IMR-90 (cell line): Measurements from ENCODE around the gene SPATA13. TPM values are rescaled to one million over a fixed set of nuclear protein-coding genes. Genes with fewer than 3 reads are reported as not detected.

ENCODE experiments used
- ATAC-seq: fragments of 200-7000 bp; cut with Tn5 transposase; 2 replicates; pipeline ENCODE4 v1.9.1; 2020; ENCODE audit warnings: low read depth, mild to moderate bottlenecking, moderate library complexity
- BruUV-seq: library from RNA; stranded (reverse); fragments of 400-500 nt; replicated peaks from 2 replicates; lab custom pipeline; 2021; lab: Mats Ljungman, UMichigan
- CTCF ChIA-PET: fragments of 300-600 bp; formaldehyde crosslinking; extraction: SDS; loops from one replicate; lab custom pipeline; 2021; ENCODE audit warnings: antibody characterized with exemption; lab: Yijun Ruan, JAX
- POLR2A ChIA-PET: fragments of 300-600 bp; sonication (Branson Sonifier 250); formaldehyde crosslinking; loops from one replicate; lab custom pipeline; 2022; ENCODE audit warnings: antibody characterized with exemption; ENCODE audit not compliant: unreplicated experiment; lab: Charles Lee
- DNase-seq: peaks from one replicate; pipeline ENCODE4 v3.0.0; 2013
- H2AFZ ChIP-seq: replicated peaks from 2 replicates; pipeline ENCODE3; 2013; ENCODE audit warnings: low read length, mild to moderate bottlenecking; ENCODE audit not compliant: poor library complexity
- H2AK5ac ChIP-seq: 2 replicates; pipeline ENCODE4 v1.6.1; 2013; ENCODE audit warnings: low read depth, low read length, inconsistent platforms
- H2AK9ac ChIP-seq: replicated peaks from 2 replicates; pipeline ENCODE3; 2013; ENCODE audit warnings: mild to moderate bottlenecking, low read depth, low read length, moderate library complexity; ENCODE audit not compliant: poor library complexity
- H2BK120ac ChIP-seq: 2 replicates; pipeline ENCODE4 v1.6.1; 2013; ENCODE audit warnings: low read depth, low read length, inconsistent platforms
- H2BK15ac ChIP-seq: 3 replicates; pipeline ENCODE4 v1.6.1; 2013; ENCODE audit warnings: low read depth, low read length, inconsistent platforms
- H2BK20ac ChIP-seq: 2 replicates; pipeline ENCODE4 v1.6.1; 2013; ENCODE audit warnings: low read depth, mild to moderate bottlenecking, inconsistent platforms, low read length, moderate library complexity
- H2BK5ac ChIP-seq: 2 replicates; pipeline ENCODE4 v1.6.1; 2013; ENCODE audit warnings: mild to moderate bottlenecking, low read depth, low read length, inconsistent platforms; ENCODE audit not compliant: poor library complexity, severe bottlenecking
- H3K14ac ChIP-seq: replicated peaks from 2 replicates; pipeline ENCODE4 v1.6.1; 2013; ENCODE audit warnings: low read depth, low read length, inconsistent platforms
- H3K18ac ChIP-seq: 2 replicates; pipeline ENCODE4 v1.6.1; 2013; ENCODE audit warnings: low read depth, low read length, control low read depth
- H3K23ac ChIP-seq: 2 replicates; pipeline ENCODE4 v1.6.1; 2013; ENCODE audit warnings: low read depth, low read length, inconsistent platforms
- H3K27ac ChIP-seq: 2 replicates; pipeline ENCODE4 v1.5.1; 2013; ENCODE audit warnings: mild to moderate bottlenecking, control low read depth, low read length; ENCODE audit not compliant: insufficient read depth
- H3K27me3 ChIP-seq: 2 replicates; pipeline ENCODE4 v1.6.1; 2013; ENCODE audit warnings: low read length; ENCODE audit not compliant: control insufficient read depth, insufficient read depth
- H3K36me3 ChIP-seq: 2 replicates; pipeline ENCODE4 v1.6.1; 2013; ENCODE audit warnings: low read length, mixed read lengths; ENCODE audit not compliant: control insufficient read depth, insufficient read depth
- H3K4ac ChIP-seq: 2 replicates; pipeline ENCODE4 v1.6.1; 2013; ENCODE audit warnings: low read depth, low read length, inconsistent platforms
- H3K4me1 ChIP-seq: 2 replicates; pipeline ENCODE4 v1.6.1; 2013; ENCODE audit warnings: low read length, mixed read lengths; ENCODE audit not compliant: control insufficient read depth, insufficient read depth
- H3K4me2 ChIP-seq: 2 replicates; pipeline ENCODE4 v1.6.1; 2013; ENCODE audit warnings: low read depth, mild to moderate bottlenecking, control low read depth, low read length, moderate library complexity
- H3K4me3 ChIP-seq: 2 replicates; pipeline ENCODE4 v1.5.1; 2013; ENCODE audit warnings: low read depth, mild to moderate bottlenecking, control low read depth, low read length, moderate library complexity; ENCODE audit not compliant: insufficient read depth
- H3K56ac ChIP-seq: 2 replicates; pipeline ENCODE4 v1.6.1; 2013; ENCODE audit warnings: low read length, inconsistent platforms; ENCODE audit not compliant: insufficient read depth; ENCODE audit errors: extremely low read depth
- H3K79me1 ChIP-seq, 2 experiments: 2 replicates each; pipeline ENCODE4 v1.6.1; 2013; ENCODE audit warnings: low read length in 2 of 2, inconsistent platforms in 1 of 2, low read depth in 1 of 2
- H3K9ac ChIP-seq: 2 replicates; pipeline ENCODE4 v1.6.1; 2013; ENCODE audit warnings: low read depth, low read length, control low read depth
- H3K9me1 ChIP-seq: 2 replicates; pipeline ENCODE4 v1.6.1; 2013; ENCODE audit warnings: low read length, inconsistent platforms; ENCODE audit not compliant: insufficient read depth
- H3K9me3 ChIP-seq: 2 replicates; pipeline ENCODE4 v1.6.1; 2013; ENCODE audit warnings: low read length; ENCODE audit not compliant: control insufficient read depth, insufficient read depth
- H4K20me1 ChIP-seq: 2 replicates; pipeline ENCODE4 v1.6.1; 2013; ENCODE audit warnings: low read length, inconsistent platforms; ENCODE audit not compliant: insufficient read depth
- H4K5ac ChIP-seq: 2 replicates; pipeline ENCODE4 v1.6.1; 2013; ENCODE audit warnings: mild to moderate bottlenecking, low read depth, low read length, control low read depth
- H4K8ac ChIP-seq, 2 experiments: 2 replicates each; pipeline ENCODE4 v1.6.1; 2013; ENCODE audit warnings: low read depth in 2 of 2, low read length in 2 of 2, control low read depth in 1 of 2, inconsistent platforms in 1 of 2
- H4K91ac ChIP-seq: 2 replicates; pipeline ENCODE4 v1.6.1; 2013; ENCODE audit warnings: low read depth, low read length, inconsistent platforms; ENCODE audit not compliant: insufficient read depth
- BHLHE40 ChIP-seq: fragments of 150-350 bp; IDR thresholded peaks from 2 replicates; pipeline ENCODE4 v1.6.1; 2016; ENCODE audit warnings: mild to moderate bottlenecking, low read depth, low read length
- CEBPB ChIP-seq: IDR thresholded peaks from 2 replicates; pipeline ENCODE4 v1.6.1; 2012; ENCODE audit warnings: low read depth, low read length, improper control_type of control experiment
- CHD1 ChIP-seq: IDR thresholded peaks from 2 replicates; pipeline ENCODE4 v1.6.1; 2012; ENCODE audit warnings: low read depth, low read length, improper control_type of control experiment
- FOS ChIP-seq: fragments of 150-350 bp; IDR thresholded peaks from 2 replicates; pipeline ENCODE4 v1.6.1; 2016; ENCODE audit warnings: low read depth, low read length
- MAFK ChIP-seq: IDR thresholded peaks from 2 replicates; pipeline ENCODE4 v1.6.1; 2012; ENCODE audit warnings: low read depth, low read length, improper control_type of control experiment
- MAZ ChIP-seq: IDR thresholded peaks from 2 replicates; pipeline ENCODE4 v1.6.1; 2012; ENCODE audit warnings: low read depth, mild to moderate bottlenecking, low read length, improper control_type of control experiment, moderate library complexity, borderline replicate concordance
- MXI1 ChIP-seq: IDR thresholded peaks from 2 replicates; pipeline ENCODE4 v1.6.1; 2012; ENCODE audit warnings: low read depth, mild to moderate bottlenecking, low read length, moderate library complexity, borderline replicate concordance
- NFE2L2 ChIP-seq: fragments of 150-350 bp; IDR thresholded peaks from 2 replicates; pipeline ENCODE4 v1.6.1; 2016; ENCODE audit warnings: low read depth, mild to moderate bottlenecking, low read length
- POLR2A ChIP-seq: IDR thresholded peaks from 2 replicates; pipeline ENCODE4 v1.6.1; 2012; ENCODE audit warnings: mild to moderate bottlenecking, low read depth, low read length
- RAD21 ChIP-seq: IDR thresholded peaks from 2 replicates; pipeline ENCODE4 v1.6.1; 2012; ENCODE audit warnings: low read length, improper control_type of control experiment
- RCOR1 ChIP-seq: IDR thresholded peaks from 2 replicates; pipeline ENCODE4 v1.6.1; 2012; ENCODE audit warnings: mild to moderate bottlenecking, low read length, improper control_type of control experiment; ENCODE audit not compliant: insufficient replicate concordance
- RFX5 ChIP-seq: IDR thresholded peaks from 2 replicates; pipeline ENCODE4 v1.8.0; 2012; ENCODE audit warnings: low read depth, mild to moderate bottlenecking, low read length, moderate library complexity
- SMC3 ChIP-seq: fragments of 150-350 bp; IDR thresholded peaks from 2 replicates; pipeline ENCODE4 v1.6.1; 2016; ENCODE audit warnings: low read depth, mild to moderate bottlenecking, antibody characterized with exemption, low read length, moderate library complexity
- WGBS, 2 experiments: methylation state at CpG; one replicate each; pipeline versions ENCODE4 v1.1.5 to v1.1.7; 2013; ENCODE audit warnings: missing lambda C conversion rate in 2 of 2; ENCODE audit not compliant: insufficient read length in 1 of 2; ENCODE audit errors: extremely low coverage in 2 of 2; 5-methylcytosine and 5-hydroxymethylcytosine counted together
- dilution Hi-C: fragments of 300-500 bp; cut with HindIII; formaldehyde crosslinking; loops from one replicate; pipeline ENCODE4 v1.14.3; 2018; ENCODE audit warnings: low sequenced_read_pairs; ENCODE audit not compliant: unreplicated experiment
- in situ Hi-C: fragments of 300-500 bp; cut with MboI; formaldehyde crosslinking; loops from 3 replicates; pipeline ENCODE4 v1.14.3; 2019; ENCODE audit warnings: low sequenced_read_pairs, inconsistent platforms, mixed read lengths
- intact Hi-C: fragments of 100-400 bp; cut with micrococcal nuclease; formaldehyde crosslinking; loops from 2 replicates; pipeline ENCODE4 v1.10.0; 2022
- polyA plus RNA-seq, 3 experiments: library from polyadenylated mRNA; depleted of rRNA; stranded (reverse); fragments of >200 nt; gene quantifications; 2 replicates each; pipeline ENCODE4 v1.2.3, GENCODE V29; 2012; ENCODE audit warnings: low replicate concordance in 1 of 3
- total RNA-seq: library from RNA; depleted of rRNA; stranded (reverse); fragments of >200 nt; gene quantifications from 2 replicates; pipeline ENCODE4 v1.2.3, GENCODE V29; 2012
- TF ChIP-seq, protein P1 (sequence below): fragments of 150-350 bp; IDR thresholded peaks from 2 replicates; pipeline ENCODE4 v1.6.1; 2016; ENCODE audit warnings: low read depth, mild to moderate bottlenecking, low read length, moderate library complexity, borderline replicate concordance
- TF ChIP-seq, protein P2 (sequence below): conservative IDR thresholded peaks from 2 replicates; pipeline ENCODE4 v1.5.1; 2012; ENCODE audit warnings: mild to moderate bottlenecking, low read depth, low read length, improper control_type of control experiment
- TF ChIP-seq, protein P3 (sequence below): fragments of 150-350 bp; IDR thresholded peaks from 2 replicates; pipeline ENCODE4 v1.6.1; 2017; ENCODE audit warnings: mild to moderate bottlenecking, antibody characterized with exemption, low read length, low read depth

Gene SPATA13
- total and polyA plus RNA-seq, 2 of the 4 experiments (the other 2 are of a cell fraction) = 10.5 to 12.5 TPM

DNA sequence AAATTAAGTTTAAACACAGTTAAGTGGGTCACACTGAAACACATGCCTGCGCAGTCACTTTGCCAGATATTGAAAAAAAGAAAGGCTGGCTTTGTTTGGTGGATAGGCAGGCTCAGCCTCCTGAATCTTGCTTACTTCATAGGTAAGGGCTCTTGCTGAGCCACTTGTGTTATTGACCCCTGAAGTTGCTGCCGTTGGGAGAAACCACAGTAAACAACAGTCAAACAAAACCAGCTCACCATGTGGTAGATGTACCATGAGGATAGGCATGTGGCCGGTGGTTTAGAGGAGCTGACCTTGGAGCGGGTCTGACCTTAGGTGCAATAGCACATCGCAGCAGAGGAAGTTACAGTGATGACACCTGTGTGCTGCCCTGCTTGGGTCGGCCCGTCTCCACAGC is 52.2 kb downstream of the SPATA13 start:
- Histone ChIP-seq H4K20me1 (peaks cover 14% of the 10 kb centered on the region; the same call in 1 of the 2 replicates), H3K27me3 (no peaks in the 10 kb centered on the region), H2BK20ac (no peak overlapping the region), H2AK9ac (no peak overlapping the region), H3K9me1 (peaks cover 23% of the 10 kb centered on the region), H3K36me3 (peaks cover 1% of the 10 kb centered on the region; the same call in 1 of the 2 replicates), H3K23ac (no peak overlapping the region; the same call in 1 of the 2 replicates), H2AK5ac (no peak overlapping the region; the same call in none of the 2 replicates), H2AFZ (no peak overlapping the region), H3K27ac (no peak overlapping the region), H3K79me1 (peaks cover 52 to 68% of the 10 kb centered on the region in 2 experiments), H3K4me3 (no peak overlapping the region), H4K8ac (no peak overlapping the region), H3K9ac (no peak overlapping the region), H2BK120ac (no peak overlapping the region), H3K4ac (no peak overlapping the region), H4K91ac (no peak overlapping the region), H3K9me3 (no peaks in the 10 kb centered on the region), H4K5ac (no peak overlapping the region), H3K56ac (no peak overlapping the region), H2BK15ac (no peak overlapping the region), H3K14ac (peak overlapping the region; percentile 19; the same call in 1 of the 2 replicates), H3K4me2 (no peak overlapping the region), H3K18ac (no peak overlapping the region), H2BK5ac (no peak overlapping the region), H3K4me1 (peaks cover 10% of the 10 kb centered on the region)
- no peak for TF ChIP-seq CHD1
- no peak for TF ChIP-seq FOS
- no peak for TF ChIP-seq CEBPB
- TF ChIP-seq NFE2L2 = no peak
- no peak for TF ChIP-seq MAZ
- TF ChIP-seq MAFK = no peak
- TF ChIP-seq, protein P1, sequence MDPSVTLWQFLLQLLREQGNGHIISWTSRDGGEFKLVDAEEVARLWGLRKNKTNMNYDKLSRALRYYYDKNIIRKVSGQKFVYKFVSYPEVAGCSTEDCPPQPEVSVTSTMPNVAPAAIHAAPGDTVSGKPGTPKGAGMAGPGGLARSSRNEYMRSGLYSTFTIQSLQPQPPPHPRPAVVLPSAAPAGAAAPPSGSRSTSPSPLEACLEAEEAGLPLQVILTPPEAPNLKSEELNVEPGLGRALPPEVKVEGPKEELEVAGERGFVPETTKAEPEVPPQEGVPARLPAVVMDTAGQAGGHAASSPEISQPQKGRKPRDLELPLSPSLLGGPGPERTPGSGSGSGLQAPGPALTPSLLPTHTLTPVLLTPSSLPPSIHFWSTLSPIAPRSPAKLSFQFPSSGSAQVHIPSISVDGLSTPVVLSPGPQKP = no peak
- no peak for TF ChIP-seq RFX5
- TF ChIP-seq BHLHE40 = no peak
- TF ChIP-seq, protein P2, sequence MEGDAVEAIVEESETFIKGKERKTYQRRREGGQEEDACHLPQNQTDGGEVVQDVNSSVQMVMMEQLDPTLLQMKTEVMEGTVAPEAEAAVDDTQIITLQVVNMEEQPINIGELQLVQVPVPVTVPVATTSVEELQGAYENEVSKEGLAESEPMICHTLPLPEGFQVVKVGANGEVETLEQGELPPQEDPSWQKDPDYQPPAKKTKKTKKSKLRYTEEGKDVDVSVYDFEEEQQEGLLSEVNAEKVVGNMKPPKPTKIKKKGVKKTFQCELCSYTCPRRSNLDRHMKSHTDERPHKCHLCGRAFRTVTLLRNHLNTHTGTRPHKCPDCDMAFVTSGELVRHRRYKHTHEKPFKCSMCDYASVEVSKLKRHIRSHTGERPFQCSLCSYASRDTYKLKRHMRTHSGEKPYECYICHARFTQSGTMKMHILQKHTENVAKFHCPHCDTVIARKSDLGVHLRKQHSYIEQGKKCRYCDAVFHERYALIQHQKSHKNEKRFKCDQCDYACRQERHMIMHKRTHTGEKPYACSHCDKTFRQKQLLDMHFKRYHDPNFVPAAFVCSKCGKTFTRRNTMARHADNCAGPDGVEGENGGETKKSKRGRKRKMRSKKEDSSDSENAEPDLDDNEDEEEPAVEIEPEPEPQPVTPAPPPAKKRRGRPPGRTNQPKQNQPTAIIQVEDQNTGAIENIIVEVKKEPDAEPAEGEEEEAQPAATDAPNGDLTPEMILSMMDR = no peak
- no peak for TF ChIP-seq POLR2A
- TF ChIP-seq, protein P3, sequence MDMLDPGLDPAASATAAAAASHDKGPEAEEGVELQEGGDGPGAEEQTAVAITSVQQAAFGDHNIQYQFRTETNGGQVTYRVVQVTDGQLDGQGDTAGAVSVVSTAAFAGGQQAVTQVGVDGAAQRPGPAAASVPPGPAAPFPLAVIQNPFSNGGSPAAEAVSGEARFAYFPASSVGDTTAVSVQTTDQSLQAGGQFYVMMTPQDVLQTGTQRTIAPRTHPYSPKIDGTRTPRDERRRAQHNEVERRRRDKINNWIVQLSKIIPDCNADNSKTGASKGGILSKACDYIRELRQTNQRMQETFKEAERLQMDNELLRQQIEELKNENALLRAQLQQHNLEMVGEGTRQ = no peak
- no peak for TF ChIP-seq SMC3
- no peak for TF ChIP-seq MXI1
- TF ChIP-seq RCOR1 = no peak
- TF ChIP-seq RAD21 = no peak
- in situ Hi-C loops (no loop called here), dilution Hi-C loops (no loop called here), intact Hi-C loops (no loop called here)
- ChIA-PET CTCF (no interaction called here), POLR2A (no interaction called here)
- BruUV-seq = no TSS peak
- ATAC-seq (no peak), DNase-seq (no peak)
- 100% methylated on average over 1 of the region's 7 CpGs; no CpG with 5 or more reads in 1 of the 2 experiments for WGBS, 2 experiments
